Upper lobe of left lung (tissue), 4 donors: Measurements from ENCODE around the gene METTL15.

Experiments used
- EP300 ChIP-seq, 4 donors: sonication (generic); formaldehyde crosslinking; IDR thresholded peaks; one replicate each; pipeline ENCODE4 v1.5.1; 2017; ENCODE audit warnings: antibody characterized with exemption in 4 of 4, control low read depth in 2 of 4
- POLR2A ChIP-seq, 4 donors: fragments of 450-650 bp; IDR thresholded peaks; one replicate each; pipeline ENCODE4 v1.5.1; 2016 to 2017; ENCODE audit warnings: antibody characterized with exemption in 4 of 4, mild to moderate bottlenecking in 2 of 4
- POLR2AphosphoS5 ChIP-seq, 2 donors: sonication (generic); formaldehyde crosslinking; IDR thresholded peaks; one replicate each; pipeline ENCODE4 v1.5.1; 2017; ENCODE audit warnings: antibody characterized with exemption in 2 of 2
- TF ChIP-seq, protein P1 (sequence below), 6 experiments: fragments of 450-650 bp in 4 of 6; fragments of 200-600 bp in 2 of 6; sonication (generic) in 2 of 6; IDR thresholded peaks; one replicate each; pipeline ENCODE4 v1.5.1; 2016 to 2019; ENCODE audit warnings: antibody characterized with exemption in 6 of 6

DNA sequence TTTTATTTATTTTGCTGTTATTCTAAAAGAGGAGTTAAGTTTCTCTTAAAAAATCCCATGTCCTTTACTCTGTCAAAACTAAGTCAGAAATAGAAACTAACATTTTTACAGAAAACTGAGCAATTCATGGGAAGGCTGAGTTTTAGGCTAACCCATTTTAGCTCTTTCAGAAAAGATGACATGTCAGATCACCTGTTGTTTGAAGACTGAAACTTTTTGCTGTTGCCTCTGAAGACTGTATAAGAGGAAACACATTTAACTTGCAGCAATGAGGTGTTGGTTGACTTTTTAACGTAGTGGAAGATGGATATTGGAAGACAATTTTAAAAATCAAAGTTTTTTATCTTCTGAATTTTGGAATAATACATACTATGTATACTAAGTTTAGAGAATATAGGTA, 115.4 kb downstream of the METTL15 start:
- TF ChIP-seq, protein P1, sequence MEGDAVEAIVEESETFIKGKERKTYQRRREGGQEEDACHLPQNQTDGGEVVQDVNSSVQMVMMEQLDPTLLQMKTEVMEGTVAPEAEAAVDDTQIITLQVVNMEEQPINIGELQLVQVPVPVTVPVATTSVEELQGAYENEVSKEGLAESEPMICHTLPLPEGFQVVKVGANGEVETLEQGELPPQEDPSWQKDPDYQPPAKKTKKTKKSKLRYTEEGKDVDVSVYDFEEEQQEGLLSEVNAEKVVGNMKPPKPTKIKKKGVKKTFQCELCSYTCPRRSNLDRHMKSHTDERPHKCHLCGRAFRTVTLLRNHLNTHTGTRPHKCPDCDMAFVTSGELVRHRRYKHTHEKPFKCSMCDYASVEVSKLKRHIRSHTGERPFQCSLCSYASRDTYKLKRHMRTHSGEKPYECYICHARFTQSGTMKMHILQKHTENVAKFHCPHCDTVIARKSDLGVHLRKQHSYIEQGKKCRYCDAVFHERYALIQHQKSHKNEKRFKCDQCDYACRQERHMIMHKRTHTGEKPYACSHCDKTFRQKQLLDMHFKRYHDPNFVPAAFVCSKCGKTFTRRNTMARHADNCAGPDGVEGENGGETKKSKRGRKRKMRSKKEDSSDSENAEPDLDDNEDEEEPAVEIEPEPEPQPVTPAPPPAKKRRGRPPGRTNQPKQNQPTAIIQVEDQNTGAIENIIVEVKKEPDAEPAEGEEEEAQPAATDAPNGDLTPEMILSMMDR (IDR thresholded peaks at IDR 0.05), result no peak
- no peak for TF ChIP-seq POLR2A (IDR thresholded peaks at IDR 0.05)
- no peak for TF ChIP-seq POLR2AphosphoS5 (IDR thresholded peaks at IDR 0.05)
- no peak for TF ChIP-seq EP300 (IDR thresholded peaks at IDR 0.05)
